Neural cell (in vitro differentiated cells): ENCODE measurements around the gene PLD3. TPM values are rescaled to one million over a fixed set of nuclear protein-coding genes. Genes with fewer than 3 reads are reported as not detected.

Experiments
- H2AFZ ChIP-seq: fragments of 200-600, 300-800 bp; sonication (generic), shearing (Covaris generic); 2 replicates; pipeline ENCODE4 v1.6.0; 2014; ENCODE audit warnings: low read depth, mild to moderate bottlenecking, antibody characterized with exemption, low read length, moderate library complexity
- H3F3A ChIP-seq: fragments of 200-600 bp; shearing (Covaris generic); 2 replicates; pipeline ENCODE4 v1.6.1; 2016; ENCODE audit warnings: mild to moderate bottlenecking, moderate library complexity, mixed read lengths, antibody characterized with exemption, low read length; ENCODE audit not compliant: insufficient read depth, poor library complexity, severe bottlenecking
- H3K27ac ChIP-seq: fragments of 200-600, 300-800 bp; sonication (generic), shearing (Covaris generic); 2 replicates; pipeline ENCODE4 v1.5.1; 2014; ENCODE audit warnings: mild to moderate bottlenecking, low read length, moderate library complexity
- H3K27me3 ChIP-seq: fragments of 300-800, 200-600 bp; sonication (generic), shearing (Covaris generic); 2 replicates; pipeline ENCODE4 v1.6.0; 2014; ENCODE audit warnings: mild to moderate bottlenecking, low read depth, low read length, moderate library complexity; ENCODE audit not compliant: insufficient read depth
- H3K36me3 ChIP-seq: fragments of 300-800, 200-600 bp; sonication (generic), shearing (Covaris generic); 2 replicates; pipeline ENCODE4 v1.5.1; 2014; ENCODE audit warnings: mild to moderate bottlenecking, antibody characterized with exemption, low read length, moderate library complexity; ENCODE audit not compliant: insufficient read depth
- H3K4me2 ChIP-seq: fragments of 300-800, 200-600 bp; sonication (generic), shearing (Covaris generic); 2 replicates; pipeline ENCODE4 v1.6.0; 2014; ENCODE audit warnings: mild to moderate bottlenecking, low read length
- H3K4me3 ChIP-seq: fragments of 300-800, 200-600 bp; sonication (generic), shearing (Covaris generic); 2 replicates; pipeline ENCODE4 v1.5.1; 2014; ENCODE audit warnings: mild to moderate bottlenecking, low read length, moderate library complexity
- H3K79me2 ChIP-seq: fragments of 200-600 bp; shearing (Covaris generic); replicated peaks from 2 replicates; pipeline ENCODE4 v1.6.0; 2014; ENCODE audit warnings: mild to moderate bottlenecking, low read length, moderate library complexity; ENCODE audit not compliant: insufficient read depth
- H3K9ac ChIP-seq: fragments of 300-800, 200-600 bp; sonication (generic), shearing (Covaris generic); 2 replicates; pipeline ENCODE4 v1.6.1; 2016; ENCODE audit warnings: mild to moderate bottlenecking, low read length, mixed read lengths
- H3K9me2 ChIP-seq: fragments of 200-600 bp; shearing (Covaris generic); 2 replicates; pipeline ENCODE4 v1.6.1; 2016; ENCODE audit warnings: mild to moderate bottlenecking, low read length, mixed read lengths; ENCODE audit not compliant: insufficient read depth
- H3K9me3 ChIP-seq: fragments of 200-600, 300-800 bp; sonication (generic), shearing (Covaris generic); 2 replicates; pipeline ENCODE4 v1.6.1; 2016; ENCODE audit warnings: mild to moderate bottlenecking, mixed run types, low read length, moderate library complexity, mixed read lengths
- H4K20me1 ChIP-seq: fragments of 200-600 bp; shearing (Covaris generic); 2 replicates; pipeline ENCODE4 v1.6.1; 2016; ENCODE audit warnings: mild to moderate bottlenecking, mixed run types; ENCODE audit not compliant: insufficient read depth
- EP300 ChIP-seq: fragments of 450-650 bp; conservative IDR thresholded peaks from 2 replicates; pipeline ENCODE4 v1.6.1; 2014; ENCODE audit warnings: antibody characterized with exemption, mild to moderate bottlenecking, moderate library complexity; ENCODE audit not compliant: poor library complexity, severe bottlenecking
- EZH2 ChIP-seq: fragments of 200-600, 300-800 bp; shearing (Covaris generic), sonication (generic); IDR thresholded peaks from 2 replicates; pipeline ENCODE4 v1.6.1; 2014; ENCODE audit warnings: antibody characterized with exemption, low read length, borderline replicate concordance, mild to moderate bottlenecking; ENCODE audit not compliant: insufficient read depth, poor library complexity, severe bottlenecking
- MXI1 ChIP-seq: fragments of 450-650 bp; conservative IDR thresholded peaks from 2 replicates; pipeline ENCODE4 v1.6.1; 2014; ENCODE audit warnings: antibody characterized with exemption, mild to moderate bottlenecking; ENCODE audit not compliant: poor library complexity, severe bottlenecking
- POLR2AphosphoS5 ChIP-seq: IDR thresholded peaks from 2 replicates; pipeline ENCODE4 v1.6.1; 2012
- RAD21 ChIP-seq: fragments of 450-650 bp; conservative IDR thresholded peaks from 2 replicates; pipeline ENCODE4 v1.6.1; 2014; ENCODE audit warnings: antibody characterized with exemption, mild to moderate bottlenecking, moderate library complexity
- SMC3 ChIP-seq: fragments of 450-650 bp; conservative IDR thresholded peaks from 2 replicates; pipeline ENCODE4 v1.6.1; 2014; ENCODE audit warnings: antibody characterized with exemption, mild to moderate bottlenecking, moderate library complexity; ENCODE audit not compliant: poor library complexity
- TAF1 ChIP-seq: IDR thresholded peaks from 2 replicates; pipeline ENCODE4 v1.6.1; 2012; ENCODE audit warnings: low read depth
- polyA plus RNA-seq: library from polyadenylated mRNA; depleted of rRNA; stranded (reverse); fragments of >200 nt; gene quantifications from 2 replicates; pipeline ENCODE4 v1.2.3, GENCODE V29; 2014
- TF ChIP-seq, protein P1 (sequence below): fragments of 450-650 bp; IDR thresholded peaks from 2 replicates; pipeline ENCODE4 v1.5.1; 2014; ENCODE audit warnings: antibody characterized with exemption, mild to moderate bottlenecking, moderate library complexity; ENCODE audit not compliant: poor library complexity, severe bottlenecking
- TF ChIP-seq, protein P2 (sequence below): IDR thresholded peaks from 2 replicates; pipeline ENCODE4 v1.6.1; 2012; ENCODE audit warnings: borderline replicate concordance

PLD3 gene
- polyA plus RNA-seq, 1 donor from 2014 or later: 426 TPM

DNA sequence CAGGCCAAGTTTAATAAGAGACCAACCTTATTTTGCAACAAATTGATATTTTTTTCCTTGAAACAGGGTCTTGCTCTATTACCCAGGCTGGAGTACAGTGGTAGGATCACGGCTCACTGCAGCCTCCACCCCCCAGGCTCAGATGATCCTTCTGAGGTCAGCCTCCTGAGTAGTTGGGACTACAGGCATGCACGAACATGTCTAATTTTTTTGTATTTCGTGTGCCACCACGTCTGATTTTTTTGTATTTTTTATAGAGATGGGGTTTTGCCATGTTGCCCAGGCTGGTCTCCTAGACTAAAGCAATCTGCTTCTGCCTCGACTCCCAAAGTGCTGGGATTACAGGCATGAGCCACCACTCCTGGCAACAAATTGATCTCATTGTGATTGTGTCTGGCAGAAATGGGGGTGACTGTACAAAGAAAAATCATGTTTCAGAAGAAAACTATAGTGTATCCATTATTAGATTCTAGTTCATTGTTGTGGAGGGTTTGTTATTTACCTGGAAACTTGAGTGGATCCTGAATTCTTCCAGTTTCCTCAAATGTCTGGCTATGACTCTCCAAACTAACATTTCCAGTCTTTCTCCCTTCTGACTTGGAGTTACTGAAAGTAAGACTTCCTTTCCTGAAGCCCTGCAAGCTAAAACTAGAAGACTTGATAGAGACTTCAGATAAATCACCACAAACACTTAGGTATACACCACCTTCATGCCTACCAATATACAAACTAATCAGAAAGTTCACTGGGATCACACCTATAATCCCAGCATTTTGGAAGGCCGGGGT, 46.1 kb upstream of the PLD3 start:
- TF ChIP-seq TAF1 (no peak), EP300 (no peak), SMC3 (no peak), EZH2 (no peak), RAD21 (no peak), POLR2AphosphoS5 (no peak), MXI1 (no peak)
- TF ChIP-seq, protein P1, sequence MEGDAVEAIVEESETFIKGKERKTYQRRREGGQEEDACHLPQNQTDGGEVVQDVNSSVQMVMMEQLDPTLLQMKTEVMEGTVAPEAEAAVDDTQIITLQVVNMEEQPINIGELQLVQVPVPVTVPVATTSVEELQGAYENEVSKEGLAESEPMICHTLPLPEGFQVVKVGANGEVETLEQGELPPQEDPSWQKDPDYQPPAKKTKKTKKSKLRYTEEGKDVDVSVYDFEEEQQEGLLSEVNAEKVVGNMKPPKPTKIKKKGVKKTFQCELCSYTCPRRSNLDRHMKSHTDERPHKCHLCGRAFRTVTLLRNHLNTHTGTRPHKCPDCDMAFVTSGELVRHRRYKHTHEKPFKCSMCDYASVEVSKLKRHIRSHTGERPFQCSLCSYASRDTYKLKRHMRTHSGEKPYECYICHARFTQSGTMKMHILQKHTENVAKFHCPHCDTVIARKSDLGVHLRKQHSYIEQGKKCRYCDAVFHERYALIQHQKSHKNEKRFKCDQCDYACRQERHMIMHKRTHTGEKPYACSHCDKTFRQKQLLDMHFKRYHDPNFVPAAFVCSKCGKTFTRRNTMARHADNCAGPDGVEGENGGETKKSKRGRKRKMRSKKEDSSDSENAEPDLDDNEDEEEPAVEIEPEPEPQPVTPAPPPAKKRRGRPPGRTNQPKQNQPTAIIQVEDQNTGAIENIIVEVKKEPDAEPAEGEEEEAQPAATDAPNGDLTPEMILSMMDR: no peak
- TF ChIP-seq, protein P2, sequence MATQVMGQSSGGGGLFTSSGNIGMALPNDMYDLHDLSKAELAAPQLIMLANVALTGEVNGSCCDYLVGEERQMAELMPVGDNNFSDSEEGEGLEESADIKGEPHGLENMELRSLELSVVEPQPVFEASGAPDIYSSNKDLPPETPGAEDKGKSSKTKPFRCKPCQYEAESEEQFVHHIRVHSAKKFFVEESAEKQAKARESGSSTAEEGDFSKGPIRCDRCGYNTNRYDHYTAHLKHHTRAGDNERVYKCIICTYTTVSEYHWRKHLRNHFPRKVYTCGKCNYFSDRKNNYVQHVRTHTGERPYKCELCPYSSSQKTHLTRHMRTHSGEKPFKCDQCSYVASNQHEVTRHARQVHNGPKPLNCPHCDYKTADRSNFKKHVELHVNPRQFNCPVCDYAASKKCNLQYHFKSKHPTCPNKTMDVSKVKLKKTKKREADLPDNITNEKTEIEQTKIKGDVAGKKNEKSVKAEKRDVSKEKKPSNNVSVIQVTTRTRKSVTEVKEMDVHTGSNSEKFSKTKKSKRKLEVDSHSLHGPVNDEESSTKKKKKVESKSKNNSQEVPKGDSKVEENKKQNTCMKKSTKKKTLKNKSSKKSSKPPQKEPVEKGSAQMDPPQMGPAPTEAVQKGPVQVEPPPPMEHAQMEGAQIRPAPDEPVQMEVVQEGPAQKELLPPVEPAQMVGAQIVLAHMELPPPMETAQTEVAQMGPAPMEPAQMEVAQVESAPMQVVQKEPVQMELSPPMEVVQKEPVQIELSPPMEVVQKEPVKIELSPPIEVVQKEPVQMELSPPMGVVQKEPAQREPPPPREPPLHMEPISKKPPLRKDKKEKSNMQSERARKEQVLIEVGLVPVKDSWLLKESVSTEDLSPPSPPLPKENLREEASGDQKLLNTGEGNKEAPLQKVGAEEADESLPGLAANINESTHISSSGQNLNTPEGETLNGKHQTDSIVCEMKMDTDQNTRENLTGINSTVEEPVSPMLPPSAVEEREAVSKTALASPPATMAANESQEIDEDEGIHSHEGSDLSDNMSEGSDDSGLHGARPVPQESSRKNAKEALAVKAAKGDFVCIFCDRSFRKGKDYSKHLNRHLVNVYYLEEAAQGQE: no peak
- Histone ChIP-seq H3K9ac (no peak overlapping the region), H3K27ac (no peak overlapping the region), H3F3A (no peaks in the 10 kb centered on the region), H3K27me3 (no peaks in the 10 kb centered on the region), H4K20me1 (no peaks in the 10 kb centered on the region), H3K36me3 (no peaks in the 10 kb centered on the region), H3K4me3 (no peak overlapping the region), H3K9me3 (no peaks in the 10 kb centered on the region), H2AFZ (no peak overlapping the region), H3K4me2 (no peak overlapping the region), H3K79me2 (no peaks in the 10 kb centered on the region), H3K9me2 (no peaks in the 10 kb centered on the region)

DNA sequence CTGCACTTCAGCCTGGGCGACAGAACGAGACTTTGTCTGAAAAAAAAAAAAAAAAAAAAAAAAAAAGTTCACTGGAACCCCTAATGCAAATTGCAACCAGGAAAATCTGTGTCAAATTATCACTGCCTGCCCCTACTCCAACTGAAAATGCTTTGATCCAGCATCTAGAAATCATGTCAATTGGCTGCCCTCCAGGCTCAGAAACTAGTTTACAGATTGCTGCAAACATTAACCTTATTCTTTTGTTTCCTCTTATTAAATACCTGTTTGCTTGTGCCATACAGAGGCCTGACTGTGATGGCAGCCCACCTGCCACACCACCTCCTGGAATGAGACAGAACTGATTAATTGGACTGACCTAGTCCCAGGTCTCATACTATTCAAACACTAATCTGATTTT, 44.7 kb upstream of the PLD3 start:
- no peaks in the 10 kb centered on the region for H3K9me2 ChIP-seq
- H3K9ac ChIP-seq: no peak overlapping the region
- H3K4me2 ChIP-seq: no peak overlapping the region
- H3K27ac ChIP-seq: no peak overlapping the region
- no peaks in the 10 kb centered on the region for H3K36me3 ChIP-seq
- H2AFZ ChIP-seq: no peak overlapping the region
- H3K9me3 ChIP-seq: no peaks in the 10 kb centered on the region
- no peaks in the 10 kb centered on the region for H3F3A ChIP-seq
- H4K20me1 ChIP-seq: no peaks in the 10 kb centered on the region
- no peaks in the 10 kb centered on the region for H3K79me2 ChIP-seq
- TF ChIP-seq SMC3 (no peak), EZH2 (no peak), EP300 (no peak), RAD21 (no peak)
- TF ChIP-seq, protein P1: no peak
- H3K4me3 ChIP-seq: no peak overlapping the region
- no peaks in the 10 kb centered on the region for H3K27me3 ChIP-seq
